Measurements from ENCODE around the gene PEMT. TPM values are rescaled to one million over a fixed set of nuclear protein-coding genes. Genes with fewer than 3 reads are reported as not detected.

The PEMT gene
- total and polyA plus RNA-seq, 2 of the 4 experiments (the other 2 are of a cell fraction) = 23.3 to 49.5 TPM

GRCh38 chr17:17496189-17497064 is 95.1 kb downstream of the PEMT start, which contains the start of gene RASD1:
RASD1 (minus strand) TSS chr17:17496395; CDS start chr17:17496181, 214 bp downstream.
- DNase-seq = peak; percentile 81
- Histone ChIP-seq H4K91ac (ENCODE audit: insufficient read depth, low read depth, low read length) (no peak within 1 kb of the TSS), H2AFZ (replicated peaks; ENCODE audit: low read length, poor library complexity) (peak within 1 kb of the TSS; percentile 93), H3K56ac (ENCODE audit: extremely low read depth, insufficient read depth, low read length) (no peak within 1 kb of the TSS), H3K4ac (ENCODE audit: low read depth, low read length) (peak within 1 kb of the TSS; percentile 2; the same call in 1 of the 2 replicates), H4K20me1 (ENCODE audit: insufficient read depth, low read length) (peaks cover 7% of the 10 kb centered on the region; the same call in 1 of the 2 replicates), H3K9me1 (ENCODE audit: insufficient read depth, low read length) (no peaks in the 10 kb centered on the region), H3K4me1 (ENCODE audit: control insufficient read depth, insufficient read depth, low read length) (peaks cover 7% of the 10 kb centered on the region; the same call in 1 of the 2 replicates), H4K8ac (ENCODE audit: low read depth in 2 of 2, low read length in 2 of 2) (peak within 1 kb of the TSS; percentile 27 to 61; a peak in 3 of 4 replicates), H3K36me3 (ENCODE audit: control insufficient read depth, insufficient read depth, low read length) (peaks cover 10% of the 10 kb centered on the region; the same call in 1 of the 2 replicates), H3K4me3 (ENCODE audit: insufficient read depth, low read depth, low read length) (peak within 1 kb of the TSS; percentile 63), H2AK9ac (replicated peaks; ENCODE audit: low read depth, low read length, poor library complexity) (peak within 1 kb of the TSS; percentile 92), H3K14ac (replicated peaks; ENCODE audit: low read depth, low read length) (peak within 1 kb of the TSS; percentile 63; the same call in 1 of the 2 replicates), H3K9ac (ENCODE audit: low read depth, low read length) (peak within 1 kb of the TSS; percentile 55), H3K27ac (ENCODE audit: insufficient read depth, low read length) (peak within 1 kb of the TSS; percentile 6; the same call in 1 of the 2 replicates), H2BK120ac (ENCODE audit: low read depth, low read length) (no peak within 1 kb of the TSS), H2BK20ac (ENCODE audit: low read depth, low read length) (peak within 1 kb of the TSS; percentile 38; the same call in 1 of the 2 replicates), H3K9me3 (ENCODE audit: control insufficient read depth, insufficient read depth, low read length) (no peaks in the 10 kb centered on the region; the same call in 1 of the 2 replicates), H3K18ac (ENCODE audit: low read depth, low read length) (no peak within 1 kb of the TSS), H3K27me3 (ENCODE audit: control insufficient read depth, insufficient read depth, low read length) (peaks cover 3% of the 10 kb centered on the region; the same call in 1 of the 2 replicates), H3K23ac (ENCODE audit: low read depth, low read length) (peak within 1 kb of the TSS; percentile 97), H2BK5ac (ENCODE audit: low read depth, low read length, poor library complexity, severe bottlenecking) (no peak within 1 kb of the TSS), H4K5ac (ENCODE audit: low read depth, low read length) (peak within 1 kb of the TSS; percentile 9; the same call in 1 of the 2 replicates), H3K4me2 (ENCODE audit: low read depth, low read length) (peak within 1 kb of the TSS; percentile 94), H3K79me1 (ENCODE audit: low read depth in 1 of 2, low read length in 2 of 2) (peaks cover under 1 to 6% of the 10 kb centered on the region in 2 experiments; a peak in 2 of 4 replicates), H2BK15ac (ENCODE audit: low read depth, low read length) (no peak within 1 kb of the TSS), H2AK5ac (ENCODE audit: low read depth, low read length) (peak within 1 kb of the TSS; percentile 88)
- no TSS peak for BruUV-seq (replicated peaks)
- intact Hi-C loops (cut with micrococcal nuclease) = loop anchor here (1.0 to 5.0 kb wide), 4 partner anchors 74 to 145 kb away; no protein-coding TSS in a partner anchor
- WGBS, 2 experiments (ENCODE audit: extremely low coverage in 2 of 2, insufficient read length in 1 of 2) = 0% methylated on average over 31 of the region's 93 CpGs; no CpG with 5 or more reads in 1 of the 2 experiments
- dilution Hi-C loops (cut with HindIII; ENCODE audit: low sequenced_read_pairs, unreplicated experiment) = no loop called here
- CTCF ChIA-PET = interaction anchor here (0.6 to 2.1 kb wide), 17 partner anchors 12 to 152 kb away, joined by 3 to 13 read pairs (median 3); no protein-coding TSS in a partner anchor
- POLR2A ChIA-PET (ENCODE audit: unreplicated experiment) = interaction anchor here (0.5 to 1.0 kb wide), 9 partner anchors 15 to 165 kb away, joined by 3 to 5 read pairs (median 3); no protein-coding TSS in a partner anchor
- TF ChIP-seq SMC3 (IDR thresholded peaks at IDR 0.05; ENCODE audit: low read depth, low read length) = peak; percentile 94
- peak; percentile 94 for TF ChIP-seq CTCF (conservative IDR thresholded peaks at IDR 0.05; ENCODE audit: low read depth, low read length)
- TF ChIP-seq MAZ (IDR thresholded peaks at IDR 0.05; ENCODE audit: borderline replicate concordance, low read depth, low read length) = peak; percentile 70; the same call in 1 of the 2 replicates
- no peak for TF ChIP-seq NFE2L2 (IDR thresholded peaks at IDR 0.05; ENCODE audit: low read depth, low read length)
- no peak for TF ChIP-seq RCOR1 (IDR thresholded peaks at IDR 0.05; ENCODE audit: insufficient replicate concordance, low read length)
- TF ChIP-seq RAD21 (IDR thresholded peaks at IDR 0.05; ENCODE audit: low read length) = peak; percentile 82
- TF ChIP-seq POLR2A (IDR thresholded peaks at IDR 0.05; ENCODE audit: low read depth, low read length) = peak; percentile 98
- peak; percentile 93 for ATAC-seq (ENCODE audit: low read depth)
- in situ Hi-C loops (cut with MboI; ENCODE audit: low sequenced_read_pairs) = loop anchor here (5.0 kb wide), 2 partner anchors 139 to 146 kb away; no protein-coding TSS in a partner anchor

Measured in IMR-90 (cell line).